ENCODE data around the gene SEMA3F.

Gene SEMA3F

DNA sequence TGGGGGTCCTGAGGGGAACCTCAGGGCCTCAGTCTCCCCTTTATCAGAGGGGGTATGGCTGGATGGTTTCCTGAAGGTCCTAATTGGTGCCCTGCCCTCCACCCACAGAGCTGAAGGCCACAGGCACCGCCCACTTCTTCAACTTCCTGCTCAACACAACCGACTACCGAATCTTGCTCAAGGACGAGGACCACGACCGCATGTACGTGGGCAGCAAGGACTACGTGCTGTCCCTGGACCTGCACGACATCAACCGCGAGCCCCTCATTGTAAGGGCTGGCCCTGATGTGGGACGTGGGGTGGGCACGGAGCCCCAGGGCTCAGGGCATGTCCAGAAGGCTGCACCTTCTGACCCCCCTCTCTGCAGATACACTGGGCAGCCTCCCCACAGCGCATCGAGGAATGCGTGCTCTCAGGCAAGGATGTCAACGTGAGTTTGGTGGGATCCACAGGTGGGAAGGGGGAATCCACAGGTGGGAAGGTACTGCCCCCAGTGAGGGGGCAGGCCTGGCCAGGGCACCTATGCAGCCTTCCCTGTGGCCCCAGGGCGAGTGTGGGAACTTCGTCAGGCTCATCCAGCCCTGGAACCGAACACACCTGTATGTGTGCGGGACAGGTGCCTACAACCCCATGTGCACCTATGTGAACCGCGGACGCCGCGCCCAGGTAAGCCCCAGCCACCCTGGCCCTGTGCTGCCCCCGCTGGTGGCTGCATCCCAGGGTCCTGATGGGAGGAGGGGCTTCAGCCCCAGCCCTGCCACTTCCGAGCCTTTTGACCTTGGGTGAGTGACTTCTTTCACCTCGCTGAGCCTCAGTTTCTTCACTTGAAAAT lies 18.8 kb downstream of the SEMA3F start:
- no peak for DNase-seq

DNA sequence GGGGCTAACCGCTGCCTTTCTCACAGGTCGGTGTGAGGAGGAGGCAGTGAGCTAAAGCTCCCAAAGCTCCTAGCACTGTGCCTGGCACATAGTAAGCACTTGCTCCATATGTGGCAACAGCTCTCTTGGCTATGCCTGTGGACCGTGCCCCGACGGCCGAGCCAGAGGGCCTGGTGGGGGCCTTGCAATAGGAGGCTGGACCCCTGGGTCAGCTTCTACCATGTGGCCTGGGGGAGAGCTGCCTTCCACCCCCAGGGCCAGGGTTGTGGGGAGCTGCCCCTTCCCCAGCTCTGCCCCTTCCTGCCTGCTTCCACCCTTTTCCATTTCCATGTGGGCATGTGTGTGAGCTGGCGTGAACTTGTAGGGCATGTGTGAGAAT lies 19.4 kb downstream of the SEMA3F start:
- no peak for DNase-seq

DNA sequence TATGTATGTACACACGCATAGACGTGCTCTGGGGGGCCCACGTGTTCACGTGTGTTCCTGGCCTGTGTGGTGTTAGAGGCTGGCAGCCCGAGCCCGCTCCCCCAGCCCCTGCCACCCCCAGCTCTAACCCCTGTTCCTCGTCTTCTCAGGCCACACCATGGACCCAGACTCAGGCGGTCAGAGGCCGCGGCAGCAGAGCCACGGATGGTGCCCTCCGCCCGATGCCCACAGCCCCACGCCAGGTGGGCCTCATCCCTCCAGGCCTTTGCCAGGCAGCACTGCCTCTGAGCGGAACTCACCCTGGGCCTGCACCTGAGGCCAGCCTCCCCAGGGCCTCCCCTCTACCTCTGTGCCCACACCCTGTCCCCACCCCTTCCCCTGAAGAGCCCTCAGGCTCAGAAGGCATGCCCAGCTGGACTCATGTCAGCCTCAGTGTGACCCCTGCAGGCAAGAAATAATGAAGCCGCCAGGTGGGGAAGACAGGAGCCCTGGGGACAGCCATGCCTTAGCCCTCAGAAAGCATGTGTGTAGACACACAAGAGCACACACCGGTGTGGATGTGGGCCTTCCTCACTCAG lies 19.9 kb downstream of the SEMA3F start:
- no peak for DNase-seq

DNA sequence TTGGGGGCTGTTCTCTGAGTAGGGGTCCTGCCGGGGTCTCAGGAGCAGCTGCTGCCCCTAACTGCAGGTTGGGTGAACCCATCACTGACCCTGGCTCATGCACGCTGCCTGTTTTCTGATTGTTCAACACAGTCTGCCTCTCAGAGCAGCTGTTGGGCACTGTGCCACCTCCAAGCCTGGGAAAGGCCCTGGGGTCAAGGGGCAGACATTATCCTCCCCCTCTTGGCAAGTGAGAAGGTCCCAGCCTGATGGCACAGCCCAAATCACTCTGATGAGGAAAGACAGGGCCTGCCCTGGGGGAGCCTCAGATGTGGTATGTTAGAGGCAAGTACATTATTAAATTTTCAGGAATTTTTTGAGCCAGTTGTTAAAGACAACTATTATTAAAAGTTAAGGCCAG lies 22.2 kb downstream of the SEMA3F start:
- no peak for DNase-seq

DNA sequence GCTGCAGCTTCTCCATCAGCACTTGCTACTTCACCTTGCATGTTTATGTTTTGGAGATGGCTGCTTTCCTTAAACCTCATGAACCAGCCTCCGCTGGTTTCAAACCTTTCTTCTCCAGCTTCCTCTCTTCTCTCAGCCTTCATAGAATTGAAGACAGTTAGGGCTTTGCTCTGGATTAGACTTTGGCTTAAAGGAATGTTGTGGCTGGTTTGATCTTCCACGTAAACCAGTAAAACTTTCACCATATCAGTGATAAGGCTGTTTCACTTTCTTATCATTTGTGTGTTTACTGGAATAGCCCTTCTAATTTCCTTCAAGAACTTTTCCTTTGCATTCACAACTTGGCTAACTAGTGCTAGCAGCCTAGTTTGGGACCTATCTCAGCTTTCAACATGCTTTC lies 24.6 kb downstream of the SEMA3F start:
- DNase-seq = no peak

DNA sequence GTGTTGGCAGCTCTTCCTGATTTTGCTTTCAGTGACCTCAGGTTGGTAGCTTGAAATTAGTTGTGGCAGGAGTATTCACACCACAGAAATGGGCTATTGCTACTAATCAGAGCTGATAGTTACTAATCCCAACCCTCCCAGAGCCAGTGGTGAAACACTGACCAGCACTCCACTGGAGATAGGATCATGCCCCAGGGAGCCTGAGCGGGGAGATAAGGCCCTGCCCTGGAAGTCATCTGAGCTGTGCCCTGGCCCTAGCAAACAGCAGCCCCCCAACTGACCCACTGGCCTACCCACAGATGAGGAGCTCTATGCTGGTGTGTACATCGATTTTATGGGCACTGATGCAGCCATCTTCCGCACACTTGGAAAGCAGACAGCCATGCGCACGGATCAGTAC lies 26.9 kb downstream of the SEMA3F start:
- DNase-seq = no peak

DNA sequence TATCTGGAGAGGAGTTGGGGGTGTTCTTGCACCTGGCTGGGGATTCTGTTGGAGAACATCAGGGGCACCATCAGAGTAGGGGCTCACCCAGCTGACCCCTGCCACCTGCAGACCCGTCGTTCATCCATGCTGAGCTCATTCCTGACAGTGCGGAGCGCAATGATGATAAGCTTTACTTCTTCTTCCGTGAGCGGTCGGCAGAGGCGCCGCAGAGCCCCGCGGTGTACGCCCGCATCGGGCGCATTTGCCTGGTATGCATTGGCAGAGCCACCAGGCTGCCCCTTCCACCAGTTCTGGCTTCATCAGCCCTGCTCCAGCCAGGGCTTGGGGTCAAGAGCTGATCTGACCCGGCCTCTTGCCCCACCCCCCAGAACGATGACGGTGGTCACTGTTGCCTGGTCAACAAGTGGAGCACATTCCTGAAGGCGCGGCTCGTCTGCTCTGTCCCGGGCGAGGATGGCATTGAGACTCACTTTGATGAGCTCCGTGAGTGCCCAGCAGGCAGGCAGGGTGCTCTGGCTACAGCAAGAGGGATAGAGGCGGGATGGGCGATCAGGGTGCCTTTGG lies 27.5 kb downstream of the SEMA3F start:
- no peak for DNase-seq

DNA sequence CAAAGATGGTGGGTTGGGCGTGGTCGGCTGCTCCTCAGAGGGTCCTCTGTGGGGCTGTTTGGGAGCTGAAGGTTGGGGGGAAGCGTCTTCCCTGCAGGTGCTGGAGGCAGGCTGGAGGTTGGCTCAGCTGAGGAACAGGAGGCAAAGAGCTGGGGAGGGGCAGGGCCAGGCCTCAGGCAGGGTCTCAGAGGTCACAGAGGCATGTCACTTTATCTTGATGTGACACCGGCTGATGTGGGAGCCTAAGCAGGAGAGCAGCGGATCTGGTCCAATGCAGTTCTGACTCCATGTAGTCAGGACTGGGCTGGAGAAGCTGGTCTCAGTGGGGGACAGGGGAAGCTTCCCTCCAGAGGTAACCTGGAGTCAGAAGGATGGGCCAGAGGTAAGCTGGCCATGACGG lies 28.6 kb downstream of the SEMA3F start:
- no peak for DNase-seq

DNA sequence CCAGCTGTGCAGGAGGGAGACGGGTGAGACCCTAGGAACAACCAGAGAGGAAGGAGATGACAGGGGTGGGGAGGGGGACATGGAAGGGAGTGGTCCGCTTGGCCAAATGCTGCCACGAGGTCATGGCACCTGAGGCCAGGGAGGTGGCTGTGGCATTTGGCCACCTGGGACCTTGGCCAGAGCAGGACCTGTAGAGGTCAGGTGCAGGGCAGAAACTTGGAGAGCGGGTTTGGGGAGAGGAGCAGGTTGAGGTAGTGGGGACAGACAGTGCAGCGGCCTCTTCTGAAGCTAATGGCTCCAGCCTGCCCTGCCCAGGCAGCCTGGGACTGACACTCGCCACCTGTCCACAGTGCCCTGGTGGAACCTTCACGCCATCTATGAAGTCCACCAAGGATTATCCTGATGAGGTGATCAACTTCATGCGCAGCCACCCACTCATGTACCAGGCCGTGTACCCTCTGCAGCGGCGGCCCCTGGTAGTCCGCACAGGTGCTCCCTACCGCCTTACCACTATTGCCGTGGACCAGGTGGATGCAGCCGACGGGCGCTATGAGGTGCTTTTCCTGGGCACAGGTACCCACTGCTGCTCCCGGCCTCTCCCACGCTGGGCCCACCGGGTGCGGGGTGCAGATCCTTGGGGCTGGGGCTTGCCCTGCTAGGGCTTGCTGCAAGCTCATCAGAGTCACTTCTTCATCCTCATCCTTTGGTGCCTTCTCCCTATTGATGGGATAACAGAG lies 29.3 kb downstream of the SEMA3F start:
- no peak for DNase-seq

DNA sequence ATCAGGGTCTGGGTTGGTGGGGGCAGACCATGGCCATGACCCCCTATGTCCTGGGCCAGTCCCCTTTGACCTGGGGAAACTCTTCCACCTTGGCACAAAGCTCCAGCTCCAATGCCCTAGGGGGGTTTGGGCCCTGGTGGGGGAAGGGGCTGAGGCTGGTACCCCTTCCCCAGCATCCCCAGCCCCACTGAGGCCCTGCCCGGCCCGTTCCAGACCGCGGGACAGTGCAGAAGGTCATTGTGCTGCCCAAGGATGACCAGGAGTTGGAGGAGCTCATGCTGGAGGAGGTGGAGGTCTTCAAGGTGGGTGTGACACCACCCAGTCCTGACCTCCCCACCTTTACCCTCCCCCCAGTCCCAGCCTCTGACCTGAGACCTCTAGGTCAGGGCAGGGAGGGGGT lies 30.1 kb downstream of the SEMA3F start:
- no peak for DNase-seq

DNA sequence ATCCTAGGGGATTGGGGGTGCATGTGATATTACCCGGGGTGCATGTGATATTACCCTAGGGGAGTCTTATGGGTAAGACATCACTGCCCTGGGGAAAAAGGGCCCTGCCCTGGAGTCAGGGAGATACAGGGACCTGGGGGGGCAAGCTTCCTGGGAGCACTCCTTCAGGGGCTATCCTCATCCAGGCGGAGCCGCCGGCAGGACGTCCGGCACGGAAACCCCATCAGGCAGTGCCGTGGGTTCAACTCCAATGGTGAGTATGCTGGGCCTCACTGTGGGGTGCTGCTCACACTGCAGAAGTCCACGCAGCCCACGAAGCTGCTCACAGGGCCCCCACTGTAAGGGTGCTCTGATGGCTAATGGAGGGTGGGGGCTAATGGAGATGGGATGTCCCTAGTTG lies 31.0 kb downstream of the SEMA3F start:
- no peak for DNase-seq

DNA sequence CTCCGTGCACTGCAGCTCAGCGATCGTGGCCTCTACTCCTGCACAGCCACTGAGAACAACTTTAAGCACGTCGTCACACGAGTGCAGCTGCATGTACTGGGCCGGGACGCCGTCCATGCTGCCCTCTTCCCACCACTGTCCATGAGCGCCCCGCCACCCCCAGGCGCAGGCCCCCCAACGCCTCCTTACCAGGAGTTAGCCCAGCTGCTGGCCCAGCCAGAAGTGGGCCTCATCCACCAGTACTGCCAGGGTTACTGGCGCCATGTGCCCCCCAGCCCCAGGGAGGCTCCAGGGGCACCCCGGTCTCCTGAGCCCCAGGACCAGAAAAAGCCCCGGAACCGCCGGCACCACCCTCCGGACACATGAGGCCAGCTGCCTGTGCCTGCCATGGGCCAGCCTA lies 32.6 kb downstream of the SEMA3F start:
- DNase-seq = no peak

DNA sequence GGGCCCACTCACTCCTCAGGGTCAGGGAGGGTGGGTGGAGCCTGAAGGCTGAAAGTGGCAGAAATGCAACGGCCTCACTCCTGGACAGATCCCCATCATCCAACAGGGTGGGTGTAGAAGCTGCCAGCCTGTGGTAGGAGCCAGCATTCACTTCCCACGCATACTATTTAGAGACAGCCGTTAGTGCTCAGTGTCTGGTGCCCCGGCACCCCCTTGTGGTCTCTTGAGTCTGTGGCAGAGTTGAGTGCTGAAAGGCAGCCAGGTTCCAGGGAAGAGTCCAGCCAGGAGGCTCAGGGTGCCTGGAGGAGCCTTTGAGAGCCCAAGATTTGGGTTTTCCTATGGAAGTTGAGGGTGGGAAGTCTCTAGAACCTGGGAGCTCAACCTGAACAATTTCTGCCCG lies 34.1 kb downstream of the SEMA3F start:
- no peak for DNase-seq

DNA sequence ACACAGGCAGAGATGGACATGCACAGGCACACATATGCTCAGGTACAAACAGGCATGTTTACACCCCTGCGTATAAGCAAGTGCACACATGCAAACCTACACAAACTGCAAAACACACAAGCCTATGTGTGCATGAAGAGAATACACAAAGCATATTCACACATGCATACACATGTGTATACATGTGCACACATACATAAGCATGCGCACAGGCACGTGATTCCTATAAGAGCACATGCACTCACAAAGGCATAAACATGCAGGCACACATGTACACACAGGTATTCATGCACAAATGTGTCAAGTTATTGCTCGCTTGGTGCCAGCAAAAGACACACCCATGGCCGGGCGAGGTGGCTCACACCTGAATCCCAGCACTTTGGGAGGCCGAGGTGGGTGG lies 34.9 kb downstream of the SEMA3F start:
- DNase-seq = no peak

DNA sequence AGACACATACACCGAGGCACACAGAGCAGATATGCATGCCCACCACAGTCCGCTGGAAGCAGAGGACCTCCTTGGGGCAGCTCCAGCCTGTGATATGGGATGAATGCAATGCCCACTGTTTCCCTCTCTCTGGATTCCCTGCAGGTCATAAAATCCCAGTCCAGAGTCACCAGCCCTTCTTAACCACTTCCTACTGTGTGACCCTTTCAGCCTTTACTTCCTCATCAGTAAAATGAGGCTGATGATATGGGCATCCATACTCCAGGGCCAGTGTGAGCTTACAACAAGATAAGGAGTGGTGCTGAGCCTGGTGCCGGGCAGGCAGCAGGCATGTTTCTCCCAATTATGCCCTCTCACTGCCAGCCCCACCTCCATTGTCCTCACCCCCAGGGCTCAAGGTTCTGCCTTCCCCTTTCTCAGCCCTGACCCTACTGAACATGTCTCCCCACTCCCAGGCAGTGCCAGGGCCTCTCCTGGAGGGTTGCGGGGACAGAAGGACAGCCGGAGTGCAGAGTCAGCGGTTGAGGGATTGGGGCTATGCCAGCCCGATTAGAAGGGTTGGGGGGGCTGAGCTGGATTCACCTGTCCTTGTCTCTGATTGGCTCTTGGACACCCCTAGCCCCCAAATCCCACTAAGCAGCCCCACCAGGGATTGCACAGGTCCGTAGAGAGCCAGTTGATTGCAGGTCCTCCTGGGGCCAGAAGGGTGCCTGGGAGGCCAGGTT lies 36.0 kb downstream of the SEMA3F start, which contains the start of gene GNAT1:
Gene GNAT1 (plus strand): TSS at position 675 of the 725 bp plus-strand sequence. CDS start 116 bp downstream, outside the sequence.
- DNase-seq = no peak

DNA sequence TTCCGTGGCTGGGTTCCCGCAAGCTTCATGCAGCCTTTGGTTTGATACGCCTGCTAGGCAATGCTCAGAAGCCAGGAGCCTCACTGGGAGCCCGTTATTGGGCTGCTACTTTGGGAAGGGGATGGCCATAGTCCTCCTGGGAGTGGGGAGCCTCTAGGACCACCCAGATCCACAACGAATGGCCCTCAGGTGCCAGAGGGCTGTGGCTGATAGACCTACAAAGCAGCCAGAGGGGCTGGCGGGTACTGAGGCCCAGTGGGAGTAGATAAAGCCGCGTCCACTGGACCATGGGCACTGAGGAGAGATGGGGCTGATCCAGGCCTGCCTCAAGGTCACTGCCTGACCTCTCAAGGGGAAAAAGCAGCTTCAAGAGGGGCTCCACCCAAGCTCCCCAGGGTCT lies 37.0 kb downstream of the SEMA3F start:
- DNase-seq = no peak

DNA sequence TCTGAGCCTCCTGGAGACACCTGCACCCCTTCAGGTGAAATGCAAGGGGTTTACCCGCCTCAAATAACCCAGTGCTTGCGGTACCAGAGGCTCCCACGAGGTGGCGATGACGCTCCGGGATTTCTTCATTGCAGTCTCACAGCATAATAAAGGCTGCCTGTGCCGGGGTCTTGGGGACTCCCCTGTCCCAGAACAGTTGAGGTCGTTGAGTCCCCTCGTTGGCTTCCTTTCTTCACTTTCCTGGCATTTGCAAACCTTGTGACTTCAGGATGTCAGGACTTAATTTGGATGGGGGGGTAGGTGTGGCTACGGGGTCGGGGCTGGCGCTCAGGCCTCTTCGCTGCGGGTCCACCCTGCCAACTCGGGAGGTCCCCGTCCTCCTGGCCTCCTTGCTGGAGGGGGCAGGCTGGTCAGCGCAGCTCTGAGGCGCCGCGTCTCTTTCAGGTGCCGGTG lies 37.6 kb downstream of the SEMA3F start:
- DNase-seq = no peak

DNA sequence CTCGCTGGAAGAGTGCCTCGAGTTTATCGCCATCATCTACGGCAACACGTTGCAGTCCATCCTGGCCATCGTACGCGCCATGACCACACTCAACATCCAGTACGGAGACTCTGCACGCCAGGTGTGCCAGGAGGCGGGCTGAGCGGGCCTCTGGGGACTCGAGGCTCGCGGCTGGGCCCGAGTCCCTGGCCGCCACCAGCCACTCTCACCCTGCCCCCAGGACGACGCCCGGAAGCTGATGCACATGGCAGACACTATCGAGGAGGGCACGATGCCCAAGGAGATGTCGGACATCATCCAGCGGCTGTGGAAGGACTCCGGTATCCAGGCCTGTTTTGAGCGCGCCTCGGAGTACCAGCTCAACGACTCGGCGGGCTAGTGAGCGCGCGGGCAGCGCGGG lies 38.2 kb downstream of the SEMA3F start:
- no peak for DNase-seq

DNA sequence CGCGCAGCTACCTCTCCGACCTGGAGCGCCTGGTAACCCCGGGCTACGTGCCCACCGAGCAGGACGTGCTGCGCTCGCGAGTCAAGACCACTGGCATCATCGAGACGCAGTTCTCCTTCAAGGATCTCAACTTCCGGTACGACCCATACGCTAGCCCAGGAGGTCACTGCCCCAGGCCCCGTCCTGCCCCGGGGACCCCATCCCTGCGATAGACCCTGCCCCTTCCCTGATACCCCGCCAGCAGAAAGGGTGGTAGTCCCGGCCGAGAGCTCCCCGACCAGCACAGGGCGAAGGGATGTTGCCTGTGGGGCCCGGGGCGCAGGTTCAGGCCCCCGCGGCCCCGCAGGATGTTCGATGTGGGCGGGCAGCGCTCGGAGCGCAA lies 38.6 kb downstream of the SEMA3F start:
- DNase-seq = no peak

DNA sequence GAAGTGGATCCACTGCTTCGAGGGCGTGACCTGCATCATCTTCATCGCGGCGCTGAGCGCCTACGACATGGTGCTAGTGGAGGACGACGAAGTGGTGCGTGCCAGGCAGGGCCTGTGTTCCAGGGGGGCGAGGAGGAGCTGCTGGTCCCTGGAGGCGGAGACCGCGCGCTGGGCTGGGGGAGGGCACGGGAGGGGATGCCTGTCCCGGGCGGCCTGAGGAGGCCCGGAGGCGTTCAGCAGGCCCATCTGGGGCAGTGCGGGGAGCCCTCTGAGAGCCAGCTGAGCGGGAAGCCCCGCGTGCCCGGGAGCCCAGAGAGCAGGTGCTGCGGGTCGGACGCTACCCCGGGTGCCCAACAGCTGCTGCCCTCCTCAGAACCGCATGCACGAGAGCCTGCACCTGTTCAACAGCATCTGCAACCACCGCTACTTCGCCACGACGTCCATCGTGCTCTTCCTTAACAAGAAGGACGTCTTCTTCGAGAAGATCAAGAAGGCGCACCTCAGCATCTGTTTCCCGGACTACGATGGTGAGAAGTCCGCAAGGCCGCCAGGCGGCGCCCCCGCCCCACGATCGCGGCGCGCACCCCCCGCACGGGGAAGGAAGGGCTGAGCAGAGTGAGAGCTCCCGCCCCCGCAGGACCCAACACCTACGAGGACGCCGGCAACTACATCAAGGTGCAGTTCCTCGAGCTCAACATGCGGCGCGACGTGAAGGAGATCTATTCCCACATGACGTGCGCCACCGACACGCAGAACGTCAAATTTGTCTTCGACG lies 39.2 kb downstream of the SEMA3F start:
- DNase-seq = no peak

DNA sequence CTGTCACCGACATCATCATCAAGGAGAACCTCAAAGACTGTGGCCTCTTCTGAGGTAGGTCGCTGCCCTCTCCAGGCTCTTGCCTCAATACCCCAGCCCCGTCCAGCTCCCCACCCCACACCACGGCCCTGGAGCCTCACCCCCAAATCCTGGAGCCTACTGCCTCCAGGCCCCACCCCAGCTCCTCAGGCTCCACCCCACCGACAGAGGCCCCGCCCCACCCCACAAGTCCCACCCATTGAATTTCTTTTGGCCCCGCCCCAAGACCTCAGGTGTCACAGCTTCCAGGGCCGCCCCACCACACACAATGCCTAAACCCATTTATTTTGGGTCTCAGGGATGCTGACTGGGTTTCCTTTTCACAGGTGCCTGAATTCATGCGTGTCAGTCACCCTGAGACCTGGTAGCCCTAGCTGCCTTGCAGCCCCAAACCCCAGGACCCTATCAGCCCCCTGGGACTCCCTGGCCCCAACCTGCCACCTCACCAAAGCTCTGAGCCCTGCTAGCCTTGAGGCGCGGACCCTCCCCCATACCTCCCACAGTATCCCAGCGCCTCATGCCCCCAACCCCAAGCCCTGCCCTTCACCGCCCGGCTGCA lies 39.9 kb downstream of the SEMA3F start:
- no peak for DNase-seq
